GM21367 (cell line): ENCODE results near the gene INTS1.

Source experiments
- ATAC-seq: cut with Tn5 transposase; IDR thresholded peaks from one replicate; pipeline ENCODE4 v1.9.1; 2021; ENCODE audit not compliant: unreplicated experiment

Gene INTS1

GRCh38 chr7:1466524-1467271 is 37.5 kb downstream of the INTS1 start:
- ATAC-seq: no peak

DNA sequence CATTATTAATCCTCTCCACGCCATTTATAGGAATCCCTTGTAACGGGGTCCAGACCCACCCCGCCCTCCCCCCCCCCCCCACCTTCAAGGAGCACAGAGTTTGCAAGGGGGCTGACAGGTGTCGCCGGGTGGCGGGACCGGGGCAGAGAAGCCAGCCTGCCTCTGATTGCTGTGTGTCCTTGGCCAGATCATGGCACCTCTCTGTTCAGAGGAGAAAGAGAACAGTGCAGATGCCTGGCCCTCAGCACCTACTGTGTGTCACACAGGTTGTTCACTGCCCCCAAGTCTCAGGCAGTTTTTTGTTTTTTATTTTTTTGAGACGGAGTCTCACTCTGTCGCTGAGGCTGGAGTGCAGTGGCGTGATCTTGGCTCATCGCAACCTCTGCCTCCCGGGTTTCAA is 39.5 kb downstream of the INTS1 start:
- ATAC-seq: no peak

GRCh38 chr7:1463676-1464223 is 40.4 kb downstream of the INTS1 start:
- ATAC-seq: no peak

- ATAC-seq: no peak
These were observed 42.4 kb downstream of the INTS1 start for GRCh38 chr7:1461646-1462375.

- ATAC-seq: no peak
These were observed 43.2 kb downstream of the INTS1 start for GRCh38 chr7:1460821-1461645.

- ATAC-seq: no peak
These were observed 44.0 kb downstream of the INTS1 start for GRCh38 chr7:1459920-1460820.

GRCh38 chr7:1459512-1459892 is 44.7 kb downstream of the INTS1 start:
- ATAC-seq: peak; percentile 86

DNA sequence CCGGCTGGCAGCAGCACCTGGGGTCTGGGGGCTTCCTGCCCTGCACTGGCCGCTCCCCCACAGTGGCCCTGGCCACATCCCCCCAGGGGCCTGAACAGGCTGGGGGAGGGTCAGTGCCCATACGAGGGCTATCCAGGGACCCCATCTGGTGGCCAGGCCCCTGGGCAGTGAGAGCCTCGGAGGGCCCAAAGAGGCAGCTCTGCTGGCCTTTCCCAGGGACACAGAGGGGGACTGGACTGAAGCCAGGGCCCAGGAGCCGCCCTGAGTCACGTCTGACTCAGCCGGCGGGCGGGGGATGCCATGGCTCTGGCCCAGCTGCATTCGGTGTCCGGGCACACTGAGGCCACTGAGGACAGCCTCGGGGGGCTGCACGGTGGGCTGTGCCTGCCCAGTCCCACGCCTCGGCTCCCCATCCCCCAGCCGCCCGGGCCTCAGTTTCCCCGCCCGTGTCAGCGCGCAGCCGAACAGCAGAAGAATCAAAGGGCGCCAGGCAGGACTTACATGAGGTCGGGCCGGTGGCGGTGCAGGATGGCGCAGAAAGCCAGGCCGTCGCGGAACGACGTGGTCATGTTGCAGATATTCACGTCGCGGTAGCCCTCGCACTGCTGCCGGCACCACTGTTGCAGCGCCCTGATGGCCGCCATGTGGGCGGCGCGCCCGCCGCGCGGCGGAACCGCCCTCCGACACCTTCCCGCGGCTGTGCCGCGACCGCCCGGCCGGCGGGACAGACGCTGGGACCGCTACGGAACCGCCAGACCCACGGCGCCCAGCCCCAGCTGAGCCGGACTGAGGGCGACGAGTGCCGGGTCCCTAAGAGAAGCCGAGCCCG is 45.3 kb downstream of the INTS1 start, which contains the start of gene MICALL2:
TSS of gene MICALL2 (minus strand) at position 788 of the 829 bp plus-strand sequence. CDS start at position 644, 144 bp downstream.
- peak; percentile 9 for ATAC-seq

- ATAC-seq: no peak
These were observed 46.1 kb downstream of the INTS1 start for GRCh38 chr7:1457949-1458682.

GRCh38 chr7:1457059-1457948 is 46.9 kb downstream of the INTS1 start:
- ATAC-seq: no peak

- ATAC-seq: no peak
These were observed 48.2 kb downstream of the INTS1 start for GRCh38 chr7:1455955-1456354.

GRCh38 chr7:1455241-1455939 is 48.8 kb downstream of the INTS1 start:
- ATAC-seq: no peak

GRCh38 chr7:1454542-1454941 is 49.6 kb downstream of the INTS1 start:
- no peak for ATAC-seq

DNA sequence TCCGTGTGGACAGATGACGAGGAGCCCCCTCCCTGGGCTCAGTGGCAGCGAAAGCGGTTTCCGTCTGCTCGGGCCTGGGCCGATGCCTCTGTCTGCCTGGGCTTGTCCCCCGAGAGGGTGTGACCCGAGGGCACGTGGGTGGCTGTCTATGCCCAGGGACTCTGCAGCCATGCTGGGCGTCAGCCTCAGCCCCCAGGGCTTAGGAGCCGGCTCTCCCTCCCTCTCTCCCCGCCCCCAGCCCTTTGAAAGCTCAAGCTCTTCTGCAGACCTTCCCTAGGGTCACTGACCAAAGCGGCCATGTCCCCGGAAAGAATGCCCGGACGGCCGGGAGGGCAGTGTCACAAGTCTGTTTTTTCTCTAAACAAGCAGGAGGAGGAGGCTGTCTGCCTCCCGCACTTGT is 52.0 kb downstream of the INTS1 start:
- no peak for ATAC-seq

DNA sequence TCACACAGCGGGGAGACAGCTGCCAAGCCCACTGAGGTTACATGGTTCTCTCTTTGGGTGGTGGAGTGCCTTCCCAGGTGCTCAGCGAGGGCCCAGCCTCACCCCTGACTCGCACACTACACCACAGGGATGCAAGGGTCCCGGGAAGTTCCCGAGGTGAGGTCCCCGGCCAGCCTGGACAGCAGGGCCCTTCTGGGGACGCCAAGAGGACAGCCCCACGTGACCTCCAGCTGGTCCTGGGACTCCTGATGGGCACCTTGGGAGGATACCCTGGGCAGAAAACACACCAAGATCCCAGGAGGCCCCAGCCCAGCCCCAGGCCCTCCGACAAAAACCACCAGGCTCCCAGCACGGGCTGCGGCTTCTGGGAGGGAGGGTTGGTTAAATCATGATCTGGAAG is 53.2 kb downstream of the INTS1 start:
- no peak for ATAC-seq

DNA sequence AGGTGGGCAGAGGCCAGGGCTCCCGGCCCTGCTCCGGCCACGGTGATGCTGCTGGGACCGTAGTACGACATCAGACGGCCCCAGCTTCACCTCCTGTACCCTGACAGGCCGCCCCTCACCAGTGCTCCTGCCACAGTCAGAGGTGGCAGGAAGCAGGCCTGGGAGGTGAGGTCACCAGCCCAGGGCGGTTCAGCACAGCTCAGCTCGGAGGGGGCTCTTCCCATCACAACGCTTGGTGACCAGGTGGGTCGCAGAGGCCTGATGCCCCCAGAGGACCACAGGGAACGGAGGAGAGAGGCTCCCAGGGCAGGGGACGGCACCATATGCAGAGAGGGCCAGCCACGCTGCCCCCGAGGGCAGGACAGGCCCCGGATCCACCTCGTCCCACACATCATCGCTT is 53.8 kb downstream of the INTS1 start:
- no peak for ATAC-seq

- no peak for ATAC-seq
These were observed 54.2 kb downstream of the INTS1 start for GRCh38 chr7:1449951-1450350.
